Pericardium fibroblast (primary cell): Measurements from ENCODE around the gene NAALAD2. TPM values are rescaled to one million over a fixed set of nuclear protein-coding genes. Genes with fewer than 3 reads are reported as not detected.

ENCODE experiments used
- total RNA-seq: library from RNA; depleted of rRNA; stranded (reverse); fragments of >200 nt; gene quantifications from 2 replicates; pipeline ENCODE4 v1.2.3, GENCODE V29; 2015

Gene NAALAD2
- total RNA-seq = 2.7 and 4.1 TPM in 2 replicates

DNA sequence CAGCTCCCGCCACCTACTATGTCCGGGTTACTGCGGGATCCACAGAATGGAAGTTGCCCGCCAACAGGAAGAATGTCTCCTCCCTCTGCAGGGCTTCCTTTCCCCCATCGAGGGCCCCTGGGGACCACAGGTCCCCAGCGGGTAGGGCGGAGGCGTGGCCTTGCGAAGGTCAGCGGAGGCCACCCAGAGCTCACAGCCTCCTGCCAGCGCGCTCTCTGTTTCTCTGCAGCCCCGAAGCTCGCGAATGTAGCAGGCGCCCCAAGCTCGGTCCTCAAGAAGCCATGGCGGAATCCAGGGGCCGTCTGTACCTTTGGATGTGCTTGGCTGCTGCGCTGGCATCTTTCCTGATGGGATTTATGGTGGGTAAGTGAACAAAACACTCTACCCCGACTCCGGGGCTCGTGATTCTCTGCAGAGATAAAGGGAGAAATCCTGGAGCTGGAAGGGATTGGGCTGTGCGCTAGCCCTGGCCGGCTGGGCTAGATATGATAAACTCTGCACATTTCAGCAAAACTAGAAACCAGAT is at the start of gene NAALAD2:
NAALAD2 (plus strand) TSS at position 186 of the 526 bp plus-strand sequence; CDS start at position 282, 96 bp downstream.

GRCh38 chr11:90085650-90086049 is 48.8 kb upstream of the NAALAD2 start, which contains the start of gene UBTFL1:
Gene UBTFL1, plus strand, starts transcription at chr11:90085950. Its CDS starts 0 bp downstream, at chr11:90085950.

DNA sequence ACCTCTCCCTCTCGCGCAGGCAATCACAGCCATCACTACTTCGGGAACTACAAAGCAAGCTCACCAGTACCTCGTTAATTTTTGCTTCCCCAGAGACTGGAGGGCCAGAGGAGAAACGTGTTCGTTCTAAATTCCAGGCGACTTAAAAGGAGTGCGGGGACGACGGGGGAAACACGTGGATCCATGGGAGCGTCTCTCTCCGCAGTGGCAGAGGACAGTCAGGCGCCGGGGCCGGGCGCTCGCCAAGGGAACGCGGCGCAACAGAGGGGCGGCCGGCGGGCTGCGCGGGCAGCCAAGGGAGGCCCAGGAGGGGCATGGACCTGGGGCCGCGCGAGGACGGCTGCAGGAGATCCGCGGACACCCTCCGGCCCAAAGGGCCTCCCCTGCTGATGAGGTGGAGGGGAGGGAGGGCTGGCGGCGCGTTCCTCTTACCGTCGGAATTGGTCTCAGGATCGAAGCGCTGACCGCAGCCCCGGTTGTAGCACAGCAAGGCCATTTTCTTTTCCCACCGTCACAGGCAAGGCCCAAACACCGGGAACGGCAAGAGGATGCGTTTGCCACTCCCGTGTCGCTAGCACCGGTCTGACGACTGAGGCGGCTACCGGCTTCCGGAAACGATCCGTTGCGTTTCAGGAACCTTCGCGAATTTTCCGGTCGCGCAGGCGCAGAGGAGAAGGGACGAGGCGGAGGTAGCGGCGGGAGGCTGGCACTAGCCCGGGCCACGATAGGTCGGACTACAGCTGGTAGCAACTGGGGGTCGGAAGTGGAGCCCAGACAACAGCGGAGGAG is 88.2 kb downstream of the NAALAD2 start, which contains the start of gene CHORDC1:
CHORDC1 (minus strand) TSS at position 591 of the 789 bp plus-strand sequence; CDS start at position 496, 95 bp downstream.

Other genes starting within 250 kb of the NAALAD2 start
- gene TRIM49D1, start 212.4 kb upstream of the NAALAD2 start, total RNA-seq = not detected in 2 replicates
- not detected in 2 replicates for gene TRIM49D2, start 210.6 kb upstream of the NAALAD2 start, total RNA-seq
- not detected in 2 replicates for gene TRIM64, start 168.6 kb upstream of the NAALAD2 start, total RNA-seq
- not detected in 2 replicates for gene TRIM49C, start 103.6 kb upstream of the NAALAD2 start, total RNA-seq
- gene UBTFL1, start 48.7 kb upstream of the NAALAD2 start, total RNA-seq = not detected in 2 replicates
- 16.6 and 37.8 TPM in 2 replicates for gene CHORDC1, start 88.4 kb downstream of the NAALAD2 start, total RNA-seq